ENCODE results near the gene MROH7.

MROH7 gene

GRCh38 chr1:54723985-54724384, 82.4 kb downstream of the MROH7 start:
- H3K9me3 ChIP-seq (replicated peaks; ENCODE audit: low read length): no peaks in the 10 kb centered on the region
- no peaks in the 10 kb centered on the region for H3K4me1 ChIP-seq (ENCODE audit: control insufficient read depth, insufficient read depth, low read length)
- peaks cover 80% of the 10 kb centered on the region for H3K36me3 ChIP-seq (ENCODE audit: insufficient read depth, low read length)
- no peak overlapping the region for H3K4me2 ChIP-seq (ENCODE audit: low read length)
- no peak overlapping the region for H3K9ac ChIP-seq (ENCODE audit: low read depth, low read length)
- H3K27me3 ChIP-seq (ENCODE audit: control insufficient read depth, insufficient read depth, low read length): no peaks in the 10 kb centered on the region
- H3K4me3 ChIP-seq (ENCODE audit: low read length): no peak overlapping the region

GRCh38 chr1:54724771-54725170, 83.2 kb downstream of the MROH7 start:
- Histone ChIP-seq H3K9me3 (replicated peaks; ENCODE audit: low read length) (no peaks in the 10 kb centered on the region), H3K4me2 (ENCODE audit: low read length) (no peak overlapping the region), H3K4me3 (ENCODE audit: low read length) (no peak overlapping the region), H3K36me3 (ENCODE audit: insufficient read depth, low read length) (peaks cover 79% of the 10 kb centered on the region), H3K27me3 (ENCODE audit: control insufficient read depth, insufficient read depth, low read length) (no peaks in the 10 kb centered on the region), H3K9ac (ENCODE audit: low read depth, low read length) (no peak overlapping the region), H3K4me1 (ENCODE audit: control insufficient read depth, insufficient read depth, low read length) (no peaks in the 10 kb centered on the region)

- H3K36me3 ChIP-seq (ENCODE audit: insufficient read depth, low read length): peaks cover 78% of the 10 kb centered on the region
Measured at GRCh38 chr1:54728027-54728426, 86.4 kb downstream of the MROH7 start.

GRCh38 chr1:54736685-54737084, 95.1 kb downstream of the MROH7 start:
- H3K36me3 ChIP-seq (ENCODE audit: insufficient read depth, low read length): peaks cover 61% of the 10 kb centered on the region
- H3K9me3 ChIP-seq (replicated peaks; ENCODE audit: low read length): no peaks in the 10 kb centered on the region
- no peak overlapping the region for H3K9ac ChIP-seq (ENCODE audit: low read depth, low read length)
- no peak overlapping the region for H3K4me2 ChIP-seq (ENCODE audit: low read length)
- no peaks in the 10 kb centered on the region for H3K4me1 ChIP-seq (ENCODE audit: control insufficient read depth, insufficient read depth, low read length)
- H3K27me3 ChIP-seq (ENCODE audit: control insufficient read depth, insufficient read depth, low read length): no peaks in the 10 kb centered on the region
- H3K4me3 ChIP-seq (ENCODE audit: low read length): no peak overlapping the region

More at GRCh38 chr1:54728027-54728426, 86.4 kb downstream of the MROH7 start:
- H3K9ac ChIP-seq (ENCODE audit: low read depth, low read length): no peak overlapping the region
- H3K4me3 ChIP-seq (ENCODE audit: low read length): no peak overlapping the region
- H3K27me3 ChIP-seq (ENCODE audit: control insufficient read depth, insufficient read depth, low read length): no peaks in the 10 kb centered on the region
- no peaks in the 10 kb centered on the region for H3K9me3 ChIP-seq (replicated peaks; ENCODE audit: low read length)
- H3K4me2 ChIP-seq (ENCODE audit: low read length): no peak overlapping the region
- no peaks in the 10 kb centered on the region for H3K4me1 ChIP-seq (ENCODE audit: control insufficient read depth, insufficient read depth, low read length)

GRCh38 chr1:54738244-54738643, 96.7 kb downstream of the MROH7 start:
- Histone ChIP-seq H3K27me3 (ENCODE audit: control insufficient read depth, insufficient read depth, low read length) (no peaks in the 10 kb centered on the region), H3K9me3 (replicated peaks; ENCODE audit: low read length) (no peaks in the 10 kb centered on the region), H3K36me3 (ENCODE audit: insufficient read depth, low read length) (peaks cover 70% of the 10 kb centered on the region), H3K4me3 (ENCODE audit: low read length) (no peak overlapping the region), H3K9ac (ENCODE audit: low read depth, low read length) (no peak overlapping the region), H3K4me2 (ENCODE audit: low read length) (no peak overlapping the region), H3K4me1 (ENCODE audit: control insufficient read depth, insufficient read depth, low read length) (no peaks in the 10 kb centered on the region)

GRCh38 chr1:54741531-54741930, 99.9 kb downstream of the MROH7 start:
- no peaks in the 10 kb centered on the region for H3K9me3 ChIP-seq (replicated peaks; ENCODE audit: low read length)
- no peak overlapping the region for H3K4me3 ChIP-seq (ENCODE audit: low read length)
- no peaks in the 10 kb centered on the region for H3K27me3 ChIP-seq (ENCODE audit: control insufficient read depth, insufficient read depth, low read length)
- no peak overlapping the region for H3K4me2 ChIP-seq (ENCODE audit: low read length)
- H3K4me1 ChIP-seq (ENCODE audit: control insufficient read depth, insufficient read depth, low read length): no peaks in the 10 kb centered on the region
- H3K9ac ChIP-seq (ENCODE audit: low read depth, low read length): no peak overlapping the region
- H3K36me3 ChIP-seq (ENCODE audit: insufficient read depth, low read length): peaks cover 57% of the 10 kb centered on the region

- Histone ChIP-seq H3K9ac (ENCODE audit: low read depth, low read length) (no peak overlapping the region), H3K27me3 (ENCODE audit: control insufficient read depth, insufficient read depth, low read length) (peaks cover 1% of the 10 kb centered on the region), H3K4me3 (ENCODE audit: low read length) (no peak overlapping the region), H3K4me2 (ENCODE audit: low read length) (no peak overlapping the region), H3K36me3 (ENCODE audit: insufficient read depth, low read length) (peaks cover 50% of the 10 kb centered on the region), H3K4me1 (ENCODE audit: control insufficient read depth, insufficient read depth, low read length) (no peaks in the 10 kb centered on the region), H3K9me3 (replicated peaks; ENCODE audit: low read length) (no peaks in the 10 kb centered on the region)
Measured at GRCh38 chr1:54742282-54742681, 100.7 kb downstream of the MROH7 start.

GRCh38 chr1:54743416-54744226, 102.0 kb downstream of the MROH7 start:
- Histone ChIP-seq H3K4me1 (ENCODE audit: control insufficient read depth, insufficient read depth, low read length) (no peaks in the 10 kb centered on the region), H3K36me3 (ENCODE audit: insufficient read depth, low read length) (peaks cover 42% of the 10 kb centered on the region), H3K9me3 (replicated peaks; ENCODE audit: low read length) (no peaks in the 10 kb centered on the region), H3K4me3 (ENCODE audit: low read length) (no peak overlapping the region), H3K4me2 (ENCODE audit: low read length) (no peak overlapping the region), H3K27me3 (ENCODE audit: control insufficient read depth, insufficient read depth, low read length) (peaks cover 4% of the 10 kb centered on the region), H3K9ac (ENCODE audit: low read depth, low read length) (no peak overlapping the region)

- peaks cover 5% of the 10 kb centered on the region for H3K27me3 ChIP-seq (ENCODE audit: control insufficient read depth, insufficient read depth, low read length)
- H3K4me1 ChIP-seq (ENCODE audit: control insufficient read depth, insufficient read depth, low read length): no peaks in the 10 kb centered on the region
- H3K4me2 ChIP-seq (ENCODE audit: low read length): no peak overlapping the region
- no peak overlapping the region for H3K9ac ChIP-seq (ENCODE audit: low read depth, low read length)
- peaks cover 36% of the 10 kb centered on the region for H3K36me3 ChIP-seq (ENCODE audit: insufficient read depth, low read length)
- H3K9me3 ChIP-seq (replicated peaks; ENCODE audit: low read length): no peaks in the 10 kb centered on the region
- H3K4me3 ChIP-seq (ENCODE audit: low read length): no peak overlapping the region
Measured at GRCh38 chr1:54744696-54745095, 103.1 kb downstream of the MROH7 start.

GRCh38 chr1:54745274-54745673, 103.7 kb downstream of the MROH7 start:
- H3K27me3 ChIP-seq (ENCODE audit: control insufficient read depth, insufficient read depth, low read length): peaks cover 9% of the 10 kb centered on the region
- no peaks in the 10 kb centered on the region for H3K4me1 ChIP-seq (ENCODE audit: control insufficient read depth, insufficient read depth, low read length)
- no peak overlapping the region for H3K4me2 ChIP-seq (ENCODE audit: low read length)
- H3K9me3 ChIP-seq (replicated peaks; ENCODE audit: low read length): no peaks in the 10 kb centered on the region
- no peak overlapping the region for H3K9ac ChIP-seq (ENCODE audit: low read depth, low read length)
- peaks cover 30% of the 10 kb centered on the region for H3K36me3 ChIP-seq (ENCODE audit: insufficient read depth, low read length)
- no peak overlapping the region for H3K4me3 ChIP-seq (ENCODE audit: low read length)

- no peak overlapping the region for H3K4me2 ChIP-seq (ENCODE audit: low read length)
- no peaks in the 10 kb centered on the region for H3K9me3 ChIP-seq (replicated peaks; ENCODE audit: low read length)
- H3K36me3 ChIP-seq (ENCODE audit: insufficient read depth, low read length): peaks cover 24% of the 10 kb centered on the region
- no peak overlapping the region for H3K4me3 ChIP-seq (ENCODE audit: low read length)
- peaks cover 10% of the 10 kb centered on the region for H3K27me3 ChIP-seq (ENCODE audit: control insufficient read depth, insufficient read depth, low read length)
- no peak overlapping the region for H3K9ac ChIP-seq (ENCODE audit: low read depth, low read length)
- H3K4me1 ChIP-seq (ENCODE audit: control insufficient read depth, insufficient read depth, low read length): no peaks in the 10 kb centered on the region
Measured at GRCh38 chr1:54745864-54746263, 104.3 kb downstream of the MROH7 start.

Measured in skeletal muscle satellite cell (primary cell).